BE2C (cell line): ENCODE measurements around the gene MEOX2.

Experiments used
- DNase-seq: peaks from one replicate; pipeline ENCODE4 v3.0.0-alpha.2; 2020
- H3K27me3 ChIP-seq: fragments of 250-450 bp; sonication (Bioruptor Pico); 2 replicates; pipeline ENCODE4 v1.5.1; 2020; ENCODE audit warnings: mild to moderate bottlenecking
- H3K36me3 ChIP-seq: fragments of 250-450 bp; sonication (Bioruptor Pico); 2 replicates; pipeline ENCODE4 v1.5.1; 2020; ENCODE audit warnings: mild to moderate bottlenecking
- H3K4me1 ChIP-seq: fragments of 250-450 bp; sonication (Bioruptor Pico); 2 replicates; pipeline ENCODE4 v1.5.1; 2020
- H3K4me3 ChIP-seq: 2 replicates; pipeline ENCODE4 v1.5.1; 2011; ENCODE audit warnings: low read depth, low read length
- H3K9me3 ChIP-seq: fragments of 250-450 bp; sonication (Bioruptor Pico); 2 replicates; pipeline ENCODE4 v1.5.1; 2020
- TF ChIP-seq, protein P1 (sequence below): IDR thresholded peaks from 2 replicates; pipeline ENCODE4 v1.5.1; 2012; ENCODE audit warnings: mild to moderate bottlenecking, low read depth, low read length

MEOX2 gene

DNA sequence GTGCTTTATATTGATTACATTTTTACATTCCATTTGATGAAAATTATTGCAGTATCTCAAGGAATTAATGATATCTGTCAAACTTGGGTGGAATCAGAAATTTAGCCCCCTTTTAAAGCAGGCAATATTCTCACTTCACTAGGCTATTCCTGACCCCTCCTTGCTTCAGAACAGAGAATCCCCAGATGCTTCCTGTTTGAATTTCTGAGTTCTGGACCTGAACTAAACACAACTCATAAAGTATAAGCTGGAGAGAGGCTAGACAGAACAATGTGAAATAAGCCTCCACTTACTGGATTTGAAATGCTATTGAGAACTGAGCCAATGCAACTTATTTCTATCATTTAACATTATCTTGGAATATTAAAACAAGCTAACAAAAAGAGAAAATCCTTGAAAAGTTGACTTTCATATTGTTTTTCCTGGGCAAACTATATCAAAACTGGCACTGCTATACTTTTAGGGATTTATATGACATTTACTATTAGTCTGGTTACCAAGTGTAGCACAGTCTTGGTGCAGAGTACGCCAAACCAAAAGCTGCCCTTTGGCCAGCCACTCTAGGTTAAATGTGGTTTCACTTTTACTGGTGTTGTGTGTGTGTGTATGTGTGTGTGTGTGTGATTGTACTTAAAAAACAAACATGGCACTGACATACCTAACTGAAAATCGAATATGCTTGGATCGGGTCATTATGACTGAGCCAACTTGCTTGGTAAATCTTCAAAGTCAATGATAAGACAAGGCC, 105.7 kb downstream of the MEOX2 start:
- H3K4me1 ChIP-seq, result no peaks in the 10 kb centered on the region
- DNase-seq, result no peak
- no peaks in the 10 kb centered on the region for H3K9me3 ChIP-seq
- no peaks in the 10 kb centered on the region for H3K36me3 ChIP-seq
- H3K27me3 ChIP-seq, result no peaks in the 10 kb centered on the region
- TF ChIP-seq, protein P1, sequence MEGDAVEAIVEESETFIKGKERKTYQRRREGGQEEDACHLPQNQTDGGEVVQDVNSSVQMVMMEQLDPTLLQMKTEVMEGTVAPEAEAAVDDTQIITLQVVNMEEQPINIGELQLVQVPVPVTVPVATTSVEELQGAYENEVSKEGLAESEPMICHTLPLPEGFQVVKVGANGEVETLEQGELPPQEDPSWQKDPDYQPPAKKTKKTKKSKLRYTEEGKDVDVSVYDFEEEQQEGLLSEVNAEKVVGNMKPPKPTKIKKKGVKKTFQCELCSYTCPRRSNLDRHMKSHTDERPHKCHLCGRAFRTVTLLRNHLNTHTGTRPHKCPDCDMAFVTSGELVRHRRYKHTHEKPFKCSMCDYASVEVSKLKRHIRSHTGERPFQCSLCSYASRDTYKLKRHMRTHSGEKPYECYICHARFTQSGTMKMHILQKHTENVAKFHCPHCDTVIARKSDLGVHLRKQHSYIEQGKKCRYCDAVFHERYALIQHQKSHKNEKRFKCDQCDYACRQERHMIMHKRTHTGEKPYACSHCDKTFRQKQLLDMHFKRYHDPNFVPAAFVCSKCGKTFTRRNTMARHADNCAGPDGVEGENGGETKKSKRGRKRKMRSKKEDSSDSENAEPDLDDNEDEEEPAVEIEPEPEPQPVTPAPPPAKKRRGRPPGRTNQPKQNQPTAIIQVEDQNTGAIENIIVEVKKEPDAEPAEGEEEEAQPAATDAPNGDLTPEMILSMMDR, result no peak
- H3K4me3 ChIP-seq, result no peak overlapping the region

DNA sequence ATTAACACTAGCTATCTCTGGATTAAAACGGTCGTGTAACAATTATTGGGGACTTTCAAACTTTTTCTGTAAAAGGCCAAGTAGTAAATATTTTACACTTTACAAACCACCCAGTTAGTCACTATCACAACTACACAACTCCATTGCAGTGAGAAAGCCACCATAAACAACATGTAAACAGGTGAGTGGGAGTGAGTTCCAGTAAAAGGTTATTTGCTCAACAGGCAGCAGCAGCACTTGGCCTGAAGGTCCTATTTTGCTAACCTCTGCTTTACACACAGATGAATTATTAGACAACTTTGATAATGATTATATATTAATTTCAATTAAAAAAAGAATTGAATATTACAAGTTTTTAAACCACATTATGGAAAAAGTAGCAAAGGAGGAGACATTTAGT, 108.9 kb downstream of the MEOX2 start:
- DNase-seq, result no peak
- TF ChIP-seq, protein P1, result no peak
- no peaks in the 10 kb centered on the region for H3K9me3 ChIP-seq

DNA sequence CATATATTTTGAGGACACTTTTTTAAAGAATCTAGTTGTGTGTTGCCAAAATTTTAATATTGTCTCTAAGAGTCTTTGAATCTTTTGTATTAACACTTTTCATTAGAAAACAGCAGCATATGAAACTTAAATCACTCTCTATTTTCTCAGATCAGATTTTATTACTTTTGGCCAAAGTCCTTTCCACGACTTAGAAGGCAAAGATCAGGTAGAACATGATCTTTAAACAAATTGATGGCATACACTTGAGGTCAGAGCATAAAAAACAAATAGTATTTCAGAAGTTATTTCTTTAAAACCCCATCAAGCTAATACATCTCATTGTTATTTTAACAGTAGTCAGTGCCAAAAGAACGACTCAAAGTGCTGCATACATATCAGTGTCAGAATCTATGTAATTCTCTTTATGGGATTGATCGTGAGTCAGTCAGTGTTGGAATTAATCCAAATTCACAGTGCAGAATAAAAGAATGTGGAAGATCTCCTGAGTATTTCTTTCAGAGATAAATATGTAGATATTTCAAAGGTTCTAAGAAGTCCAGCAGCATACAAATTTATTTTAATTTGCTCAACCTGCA, 115.1 kb downstream of the MEOX2 start:
- TF ChIP-seq, protein P1, result no peak
- Histone ChIP-seq H3K27me3 (no peaks in the 10 kb centered on the region), H3K9me3 (no peaks in the 10 kb centered on the region), H3K4me1 (no peaks in the 10 kb centered on the region), H3K36me3 (no peaks in the 10 kb centered on the region), H3K4me3 (no peak overlapping the region)
- DNase-seq, result no peak

More for the DNA sequence above, 108.9 kb downstream of the MEOX2 start:
- no peak overlapping the region for H3K4me3 ChIP-seq
- no peaks in the 10 kb centered on the region for H3K27me3 ChIP-seq
- H3K36me3 ChIP-seq, result no peaks in the 10 kb centered on the region
- no peaks in the 10 kb centered on the region for H3K4me1 ChIP-seq

DNA sequence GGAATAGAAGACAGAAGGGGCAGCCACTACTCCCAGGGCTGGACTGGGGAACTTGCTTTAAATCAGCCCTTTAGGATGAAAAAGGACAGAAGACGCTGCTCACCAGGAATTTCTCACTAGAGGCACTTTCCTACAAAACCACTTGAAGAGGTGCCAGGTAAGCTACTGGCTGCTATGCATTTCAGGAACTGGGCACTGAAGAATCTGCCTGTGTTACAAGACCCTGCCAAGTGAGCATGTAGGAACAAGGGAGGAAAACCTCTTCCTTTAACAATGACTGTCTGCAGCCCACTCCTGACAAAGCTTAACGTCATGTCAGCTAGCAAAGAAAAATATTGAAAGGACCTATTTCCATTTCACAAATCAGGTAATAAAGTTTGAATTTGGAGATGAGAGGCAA, 118.8 kb downstream of the MEOX2 start:
- H3K9me3 ChIP-seq, result no peaks in the 10 kb centered on the region
- TF ChIP-seq, protein P1, result no peak
- H3K4me1 ChIP-seq, result no peaks in the 10 kb centered on the region
- H3K4me3 ChIP-seq, result no peak overlapping the region
- no peak for DNase-seq
- H3K27me3 ChIP-seq, result no peaks in the 10 kb centered on the region
- no peaks in the 10 kb centered on the region for H3K36me3 ChIP-seq

DNA sequence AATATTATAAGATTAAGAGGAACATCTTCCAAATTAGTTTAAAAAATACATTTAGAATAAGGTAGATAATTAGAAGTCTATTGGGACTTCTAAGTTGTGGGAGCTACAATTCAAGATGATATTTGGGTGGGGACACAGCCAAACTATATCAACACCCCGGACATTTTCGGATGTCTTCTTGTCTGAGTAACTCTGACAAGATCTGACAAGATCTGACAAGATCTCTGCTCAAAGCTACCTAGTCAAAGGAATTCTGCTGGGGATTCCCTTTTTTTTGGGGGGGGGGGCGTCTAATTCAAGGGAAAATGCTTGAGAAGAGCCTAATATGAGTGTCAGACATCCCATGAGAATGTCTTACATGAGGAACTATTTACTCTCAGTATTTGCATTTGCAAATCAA, 119.4 kb downstream of the MEOX2 start:
- Histone ChIP-seq H3K27me3 (no peaks in the 10 kb centered on the region), H3K4me1 (no peaks in the 10 kb centered on the region), H3K4me3 (no peak overlapping the region), H3K9me3 (no peaks in the 10 kb centered on the region), H3K36me3 (no peaks in the 10 kb centered on the region)
- TF ChIP-seq, protein P1, result no peak
- DNase-seq, result no peak

DNA sequence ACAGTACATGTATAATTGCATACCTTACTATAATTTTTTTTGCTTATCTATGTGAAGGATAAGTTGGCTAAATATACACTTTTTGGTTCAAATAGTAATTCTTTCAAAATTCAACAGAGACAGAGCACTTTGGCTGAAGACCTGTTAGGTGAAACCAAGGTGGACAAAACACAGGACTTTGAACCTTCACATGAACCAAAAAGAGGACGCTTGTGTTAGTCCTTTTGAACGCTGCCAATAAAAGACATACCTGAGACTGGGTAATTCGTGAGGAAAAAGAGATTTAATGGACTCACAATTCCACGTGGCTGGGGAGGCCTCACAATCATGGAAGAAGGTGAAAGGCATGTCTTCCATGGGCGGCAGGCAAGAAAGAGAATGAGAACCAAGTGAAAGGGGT, 120.0 kb downstream of the MEOX2 start:
- TF ChIP-seq, protein P1, result no peak

More for the DNA sequence above, 120.0 kb downstream of the MEOX2 start:
- DNase-seq, result no peak
- H3K9me3 ChIP-seq, result no peaks in the 10 kb centered on the region
- H3K4me1 ChIP-seq, result no peaks in the 10 kb centered on the region
- H3K4me3 ChIP-seq, result no peak overlapping the region
- H3K27me3 ChIP-seq, result no peaks in the 10 kb centered on the region; the same call in 1 of the 2 replicates
- no peaks in the 10 kb centered on the region for H3K36me3 ChIP-seq
